Measurements from ENCODE around the gene DSCAML1. TPM values are rescaled to one million over a fixed set of nuclear protein-coding genes. Genes with fewer than 3 reads are reported as not detected.

The DSCAML1 gene
- total RNA-seq, 1 experiment from 2014 or later, result 0.90 TPM

DNA sequence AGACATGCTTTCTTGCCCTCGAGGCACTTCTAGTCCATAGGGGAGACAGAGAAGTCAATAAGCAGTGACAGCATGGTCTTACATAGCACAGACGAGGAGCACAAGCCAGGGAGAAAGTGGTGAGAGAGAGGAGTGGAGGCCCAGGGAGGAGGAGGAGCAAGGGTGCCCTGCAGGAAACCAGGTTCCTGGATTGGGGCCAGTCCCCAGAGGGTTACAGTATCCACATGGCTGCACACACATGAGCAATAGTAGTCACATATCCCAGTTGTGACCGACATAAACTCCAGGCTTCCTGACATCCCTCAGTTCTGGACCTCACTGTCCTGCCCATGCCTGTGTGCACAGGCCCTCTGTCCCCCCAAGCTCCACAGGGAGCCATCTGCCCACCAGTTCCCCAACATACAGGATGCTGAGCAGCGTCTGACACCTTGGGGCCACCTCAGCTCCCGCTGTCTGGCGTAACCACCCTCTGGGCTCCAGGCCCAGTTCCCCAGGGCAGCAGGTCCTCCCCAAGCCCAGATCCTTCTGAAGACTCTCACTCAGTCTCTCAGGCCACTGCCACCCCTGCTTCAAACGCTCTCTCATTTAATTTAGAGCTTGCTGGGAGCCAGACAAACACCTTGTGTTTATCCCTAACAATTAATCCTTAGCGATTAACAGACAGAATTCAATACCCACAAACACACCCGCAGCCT, 53.7 kb downstream of the DSCAML1 start (continued):
- TF ChIP-seq ZNF317 (CRISPR knock-in tag; IDR thresholded peaks at IDR 0.05; ENCODE audit: borderline replicate concordance, low read depth) (no peak), CBFB (CRISPR knock-in tag; IDR thresholded peaks at IDR 0.05; ENCODE audit: low read depth) (no peak), TEAD1 (CRISPR knock-in tag; IDR thresholded peaks at IDR 0.05) (no peak)
- TF ChIP-seq, protein P1, sequence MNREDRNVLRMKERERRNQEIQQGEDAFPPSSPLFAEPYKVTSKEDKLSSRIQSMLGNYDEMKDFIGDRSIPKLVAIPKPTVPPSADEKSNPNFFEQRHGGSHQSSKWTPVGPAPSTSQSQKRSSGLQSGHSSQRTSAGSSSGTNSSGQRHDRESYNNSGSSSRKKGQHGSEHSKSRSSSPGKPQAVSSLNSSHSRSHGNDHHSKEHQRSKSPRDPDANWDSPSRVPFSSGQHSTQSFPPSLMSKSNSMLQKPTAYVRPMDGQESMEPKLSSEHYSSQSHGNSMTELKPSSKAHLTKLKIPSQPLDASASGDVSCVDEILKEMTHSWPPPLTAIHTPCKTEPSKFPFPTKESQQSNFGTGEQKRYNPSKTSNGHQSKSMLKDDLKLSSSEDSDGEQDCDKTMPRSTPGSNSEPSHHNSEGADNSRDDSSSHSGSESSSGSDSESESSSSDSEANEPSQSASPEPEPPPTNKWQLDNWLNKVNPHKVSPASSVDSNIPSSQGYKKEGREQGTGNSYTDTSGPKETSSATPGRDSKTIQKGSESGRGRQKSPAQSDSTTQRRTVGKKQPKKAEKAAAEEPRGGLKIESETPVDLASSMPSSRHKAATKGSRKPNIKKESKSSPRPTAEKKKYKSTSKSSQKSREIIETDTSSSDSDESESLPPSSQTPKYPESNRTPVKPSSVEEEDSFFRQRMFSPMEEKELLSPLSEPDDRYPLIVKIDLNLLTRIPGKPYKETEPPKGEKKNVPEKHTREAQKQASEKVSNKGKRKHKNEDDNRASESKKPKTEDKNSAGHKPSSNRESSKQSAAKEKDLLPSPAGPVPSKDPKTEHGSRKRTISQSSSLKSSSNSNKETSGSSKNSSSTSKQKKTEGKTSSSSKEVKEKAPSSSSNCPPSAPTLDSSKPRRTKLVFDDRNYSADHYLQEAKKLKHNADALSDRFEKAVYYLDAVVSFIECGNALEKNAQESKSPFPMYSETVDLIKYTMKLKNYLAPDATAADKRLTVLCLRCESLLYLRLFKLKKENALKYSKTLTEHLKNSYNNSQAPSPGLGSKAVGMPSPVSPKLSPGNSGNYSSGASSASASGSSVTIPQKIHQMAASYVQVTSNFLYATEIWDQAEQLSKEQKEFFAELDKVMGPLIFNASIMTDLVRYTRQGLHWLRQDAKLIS (CRISPR knock-in tag; IDR thresholded peaks at IDR 0.05; ENCODE audit: borderline replicate concordance), result no peak
- TF ChIP-seq, protein P2, sequence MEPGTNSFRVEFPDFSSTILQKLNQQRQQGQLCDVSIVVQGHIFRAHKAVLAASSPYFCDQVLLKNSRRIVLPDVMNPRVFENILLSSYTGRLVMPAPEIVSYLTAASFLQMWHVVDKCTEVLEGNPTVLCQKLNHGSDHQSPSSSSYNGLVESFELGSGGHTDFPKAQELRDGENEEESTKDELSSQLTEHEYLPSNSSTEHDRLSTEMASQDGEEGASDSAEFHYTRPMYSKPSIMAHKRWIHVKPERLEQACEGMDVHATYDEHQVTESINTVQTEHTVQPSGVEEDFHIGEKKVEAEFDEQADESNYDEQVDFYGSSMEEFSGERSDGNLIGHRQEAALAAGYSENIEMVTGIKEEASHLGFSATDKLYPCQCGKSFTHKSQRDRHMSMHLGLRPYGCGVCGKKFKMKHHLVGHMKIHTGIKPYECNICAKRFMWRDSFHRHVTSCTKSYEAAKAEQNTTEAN (CRISPR knock-in tag; IDR thresholded peaks at IDR 0.05), result no peak
- TF ChIP-seq, protein P3, sequence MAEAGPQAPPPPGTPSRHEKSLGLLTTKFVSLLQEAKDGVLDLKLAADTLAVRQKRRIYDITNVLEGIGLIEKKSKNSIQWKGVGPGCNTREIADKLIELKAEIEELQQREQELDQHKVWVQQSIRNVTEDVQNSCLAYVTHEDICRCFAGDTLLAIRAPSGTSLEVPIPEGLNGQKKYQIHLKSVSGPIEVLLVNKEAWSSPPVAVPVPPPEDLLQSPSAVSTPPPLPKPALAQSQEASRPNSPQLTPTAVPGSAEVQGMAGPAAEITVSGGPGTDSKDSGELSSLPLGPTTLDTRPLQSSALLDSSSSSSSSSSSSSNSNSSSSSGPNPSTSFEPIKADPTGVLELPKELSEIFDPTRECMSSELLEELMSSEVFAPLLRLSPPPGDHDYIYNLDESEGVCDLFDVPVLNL (CRISPR knock-in tag; IDR thresholded peaks at IDR 0.05; ENCODE audit: borderline replicate concordance, low read depth), result no peak
- TF ChIP-seq, protein P4, sequence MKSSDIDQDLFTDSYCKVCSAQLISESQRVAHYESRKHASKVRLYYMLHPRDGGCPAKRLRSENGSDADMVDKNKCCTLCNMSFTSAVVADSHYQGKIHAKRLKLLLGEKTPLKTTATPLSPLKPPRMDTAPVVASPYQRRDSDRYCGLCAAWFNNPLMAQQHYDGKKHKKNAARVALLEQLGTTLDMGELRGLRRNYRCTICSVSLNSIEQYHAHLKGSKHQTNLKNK (CRISPR knock-in tag; IDR thresholded peaks at IDR 0.05), result no peak

DNA sequence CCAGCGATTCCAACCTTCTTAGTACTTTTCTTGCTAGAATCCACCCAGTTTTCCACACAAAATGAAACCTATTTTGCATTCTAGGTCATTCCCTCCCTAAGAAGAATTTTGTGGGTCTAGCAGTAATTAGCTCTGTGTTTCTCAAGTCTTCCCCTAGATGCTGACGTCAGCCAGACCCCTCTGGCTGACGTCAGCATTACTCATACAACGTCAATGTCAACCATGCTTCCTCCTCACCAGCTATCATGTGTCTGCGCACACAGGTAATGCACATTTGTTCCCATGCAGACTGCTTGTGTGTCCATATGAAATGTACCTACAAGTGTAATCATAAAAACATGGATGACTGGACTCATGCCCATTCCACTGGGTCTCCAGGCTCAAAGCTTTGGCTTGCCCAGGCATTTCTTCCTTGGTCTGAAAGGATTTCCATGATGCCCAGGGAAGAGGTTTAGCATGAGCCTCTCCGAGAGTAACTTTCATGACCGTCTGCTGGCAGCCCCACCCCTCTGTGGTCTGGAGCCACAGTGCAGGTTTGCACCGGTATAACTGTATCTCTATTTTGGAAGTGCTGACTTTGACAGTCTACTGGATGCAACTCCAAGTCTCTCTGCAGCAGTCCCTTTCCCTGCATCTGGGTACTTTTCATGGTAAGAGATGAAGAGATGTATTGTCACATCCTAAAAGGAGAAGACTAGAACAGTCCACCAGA, 58.6 kb downstream of the DSCAML1 start:
- ATAC-seq (no peak), DNase-seq (ENCODE audit: low spot score) (no peak)
- Mint-ChIP-seq H3K27me3 (ENCODE audit: low read depth) (peaks cover 7% of the 10 kb centered on the region), H3K4me3 (no peak overlapping the region), H3K27ac (no peak overlapping the region), H3K4me1 (peaks cover 22% of the 10 kb centered on the region), H3K36me3 (no peaks in the 10 kb centered on the region), H3K9me3 (peaks cover 3% of the 10 kb centered on the region; the same call in 1 of the 2 replicates)
- ChIA-PET POLR2A (no interaction called here), CTCF (no interaction called here)
- no peak for TF ChIP-seq NR2C2 (CRISPR knock-in tag; IDR thresholded peaks at IDR 0.05)
- TF ChIP-seq, protein P4 (CRISPR knock-in tag; IDR thresholded peaks at IDR 0.05), result no peak
- no peak for TF ChIP-seq SMAD4 (CRISPR knock-in tag; IDR thresholded peaks at IDR 0.05)
- TF ChIP-seq, protein P5, sequence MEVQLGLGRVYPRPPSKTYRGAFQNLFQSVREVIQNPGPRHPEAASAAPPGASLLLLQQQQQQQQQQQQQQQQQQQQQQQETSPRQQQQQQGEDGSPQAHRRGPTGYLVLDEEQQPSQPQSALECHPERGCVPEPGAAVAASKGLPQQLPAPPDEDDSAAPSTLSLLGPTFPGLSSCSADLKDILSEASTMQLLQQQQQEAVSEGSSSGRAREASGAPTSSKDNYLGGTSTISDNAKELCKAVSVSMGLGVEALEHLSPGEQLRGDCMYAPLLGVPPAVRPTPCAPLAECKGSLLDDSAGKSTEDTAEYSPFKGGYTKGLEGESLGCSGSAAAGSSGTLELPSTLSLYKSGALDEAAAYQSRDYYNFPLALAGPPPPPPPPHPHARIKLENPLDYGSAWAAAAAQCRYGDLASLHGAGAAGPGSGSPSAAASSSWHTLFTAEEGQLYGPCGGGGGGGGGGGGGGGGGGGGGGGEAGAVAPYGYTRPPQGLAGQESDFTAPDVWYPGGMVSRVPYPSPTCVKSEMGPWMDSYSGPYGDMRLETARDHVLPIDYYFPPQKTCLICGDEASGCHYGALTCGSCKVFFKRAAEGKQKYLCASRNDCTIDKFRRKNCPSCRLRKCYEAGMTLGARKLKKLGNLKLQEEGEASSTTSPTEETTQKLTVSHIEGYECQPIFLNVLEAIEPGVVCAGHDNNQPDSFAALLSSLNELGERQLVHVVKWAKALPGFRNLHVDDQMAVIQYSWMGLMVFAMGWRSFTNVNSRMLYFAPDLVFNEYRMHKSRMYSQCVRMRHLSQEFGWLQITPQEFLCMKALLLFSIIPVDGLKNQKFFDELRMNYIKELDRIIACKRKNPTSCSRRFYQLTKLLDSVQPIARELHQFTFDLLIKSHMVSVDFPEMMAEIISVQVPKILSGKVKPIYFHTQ (CRISPR knock-in tag; IDR thresholded peaks at IDR 0.05), result no peak
- TF ChIP-seq, protein P6, sequence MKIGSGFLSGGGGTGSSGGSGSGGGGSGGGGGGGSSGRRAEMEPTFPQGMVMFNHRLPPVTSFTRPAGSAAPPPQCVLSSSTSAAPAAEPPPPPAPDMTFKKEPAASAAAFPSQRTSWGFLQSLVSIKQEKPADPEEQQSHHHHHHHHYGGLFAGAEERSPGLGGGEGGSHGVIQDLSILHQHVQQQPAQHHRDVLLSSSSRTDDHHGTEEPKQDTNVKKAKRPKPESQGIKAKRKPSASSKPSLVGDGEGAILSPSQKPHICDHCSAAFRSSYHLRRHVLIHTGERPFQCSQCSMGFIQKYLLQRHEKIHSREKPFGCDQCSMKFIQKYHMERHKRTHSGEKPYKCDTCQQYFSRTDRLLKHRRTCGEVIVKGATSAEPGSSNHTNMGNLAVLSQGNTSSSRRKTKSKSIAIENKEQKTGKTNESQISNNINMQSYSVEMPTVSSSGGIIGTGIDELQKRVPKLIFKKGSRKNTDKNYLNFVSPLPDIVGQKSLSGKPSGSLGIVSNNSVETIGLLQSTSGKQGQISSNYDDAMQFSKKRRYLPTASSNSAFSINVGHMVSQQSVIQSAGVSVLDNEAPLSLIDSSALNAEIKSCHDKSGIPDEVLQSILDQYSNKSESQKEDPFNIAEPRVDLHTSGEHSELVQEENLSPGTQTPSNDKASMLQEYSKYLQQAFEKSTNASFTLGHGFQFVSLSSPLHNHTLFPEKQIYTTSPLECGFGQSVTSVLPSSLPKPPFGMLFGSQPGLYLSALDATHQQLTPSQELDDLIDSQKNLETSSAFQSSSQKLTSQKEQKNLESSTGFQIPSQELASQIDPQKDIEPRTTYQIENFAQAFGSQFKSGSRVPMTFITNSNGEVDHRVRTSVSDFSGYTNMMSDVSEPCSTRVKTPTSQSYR (CRISPR knock-in tag; IDR thresholded peaks at IDR 0.05), result no peak
- TF ChIP-seq, protein P7, sequence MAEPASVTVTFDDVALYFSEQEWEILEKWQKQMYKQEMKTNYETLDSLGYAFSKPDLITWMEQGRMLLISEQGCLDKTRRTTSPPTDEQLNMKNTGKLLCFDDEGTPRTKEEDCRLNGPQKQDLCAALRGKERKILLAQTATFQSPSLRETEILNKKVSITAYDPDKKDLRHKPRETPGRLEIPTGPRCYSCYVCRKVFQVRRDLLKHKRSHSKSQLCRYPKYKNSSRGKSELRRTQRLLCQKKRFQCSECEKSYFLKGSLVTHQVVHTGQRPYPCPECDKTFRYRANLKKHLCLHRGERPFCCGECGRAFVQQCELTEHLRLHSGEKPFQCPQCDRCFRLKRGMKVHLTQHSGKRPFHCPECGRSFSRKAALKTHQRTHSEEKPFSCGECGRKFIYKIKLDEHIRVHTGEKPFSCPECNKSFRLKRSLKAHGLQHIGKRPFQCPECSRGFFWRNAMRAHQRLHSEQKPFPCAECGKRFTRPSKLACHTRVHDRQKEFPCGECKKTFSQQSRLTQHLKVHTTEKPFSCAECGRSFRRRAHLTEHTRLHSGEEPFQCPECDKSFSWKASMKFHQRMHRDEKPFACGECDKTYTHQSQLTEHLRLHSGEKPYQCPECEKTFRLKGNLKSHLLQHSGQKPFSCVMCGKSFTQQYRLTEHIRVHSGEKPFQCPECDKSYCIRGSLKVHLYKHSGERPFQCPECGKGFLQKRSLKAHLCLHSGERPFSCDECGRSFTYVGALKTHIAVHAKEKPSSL (CRISPR knock-in tag; conservative IDR thresholded peaks at IDR 0.05), result no peak
- TF ChIP-seq, protein P8, sequence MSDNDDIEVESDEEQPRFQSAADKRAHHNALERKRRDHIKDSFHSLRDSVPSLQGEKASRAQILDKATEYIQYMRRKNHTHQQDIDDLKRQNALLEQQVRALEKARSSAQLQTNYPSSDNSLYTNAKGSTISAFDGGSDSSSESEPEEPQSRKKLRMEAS (CRISPR knock-in tag; IDR thresholded peaks at IDR 0.05), result no peak
